GM19452 (cell line): ENCODE measurements around the gene AEN.

Experiments used
- ATAC-seq: cut with Tn5 transposase; IDR thresholded peaks from one replicate; pipeline ENCODE4 v1.9.1; 2021; ENCODE audit not compliant: unreplicated experiment

AEN gene

DNA sequence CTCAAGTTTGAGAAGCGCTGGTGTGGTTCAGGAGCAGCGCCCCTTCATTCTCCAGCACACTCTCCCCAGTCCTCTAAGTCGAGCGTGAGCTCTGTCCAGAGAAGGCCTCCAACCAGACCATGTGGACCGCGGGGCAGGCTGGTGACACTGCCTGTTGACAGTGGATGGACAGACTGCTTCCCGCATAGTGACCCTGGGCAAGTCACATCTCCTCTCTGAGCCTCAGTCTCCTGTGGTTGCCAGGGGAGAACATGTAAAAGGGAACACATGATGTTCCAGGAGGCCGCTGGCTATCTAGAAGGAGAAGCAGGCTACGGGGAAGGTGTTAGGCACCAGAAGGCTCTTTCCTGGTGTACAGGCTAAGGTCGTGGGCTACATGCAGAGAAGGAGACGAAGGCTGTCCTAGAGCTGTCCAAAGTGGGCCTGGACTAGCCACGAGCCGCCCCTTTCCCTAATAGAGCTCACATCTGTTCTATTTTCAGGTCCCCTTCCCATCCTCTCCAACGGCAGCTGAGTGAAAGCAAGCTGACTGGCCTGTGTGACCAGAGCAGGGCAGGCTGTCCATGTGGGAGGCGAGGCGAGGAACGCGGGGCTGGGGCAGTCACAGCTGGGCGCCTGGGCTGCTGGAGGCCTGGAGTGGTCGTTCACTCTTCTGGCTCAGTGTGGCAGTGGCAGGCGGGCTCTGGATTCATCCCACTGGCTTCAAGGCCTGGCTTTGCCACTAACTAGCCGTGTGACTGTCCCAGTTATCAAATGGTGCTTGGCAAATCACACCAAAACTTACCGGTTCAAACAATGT is 28.8 kb downstream of the AEN start:
- ATAC-seq: no peak

DNA sequence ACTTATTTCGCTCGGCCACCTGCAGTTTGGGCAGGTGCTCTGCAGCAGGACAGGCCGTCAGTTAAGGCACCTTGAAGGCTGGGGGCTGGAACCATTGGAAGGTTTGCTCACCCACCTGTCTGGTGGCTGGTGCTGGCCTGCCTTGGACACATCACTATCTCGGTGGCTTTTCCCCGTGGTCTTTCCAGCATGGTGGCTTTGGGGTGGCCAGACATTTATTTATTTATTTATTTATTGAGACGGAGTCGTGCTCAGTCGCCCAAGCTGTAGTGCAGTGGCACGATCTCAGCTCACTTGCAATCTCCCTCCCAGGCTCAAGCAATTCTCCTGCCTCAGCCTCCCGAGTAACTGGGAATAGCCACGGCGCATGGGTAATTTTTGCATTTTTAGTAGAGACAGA is 29.4 kb downstream of the AEN start:
- ATAC-seq: no peak

DNA sequence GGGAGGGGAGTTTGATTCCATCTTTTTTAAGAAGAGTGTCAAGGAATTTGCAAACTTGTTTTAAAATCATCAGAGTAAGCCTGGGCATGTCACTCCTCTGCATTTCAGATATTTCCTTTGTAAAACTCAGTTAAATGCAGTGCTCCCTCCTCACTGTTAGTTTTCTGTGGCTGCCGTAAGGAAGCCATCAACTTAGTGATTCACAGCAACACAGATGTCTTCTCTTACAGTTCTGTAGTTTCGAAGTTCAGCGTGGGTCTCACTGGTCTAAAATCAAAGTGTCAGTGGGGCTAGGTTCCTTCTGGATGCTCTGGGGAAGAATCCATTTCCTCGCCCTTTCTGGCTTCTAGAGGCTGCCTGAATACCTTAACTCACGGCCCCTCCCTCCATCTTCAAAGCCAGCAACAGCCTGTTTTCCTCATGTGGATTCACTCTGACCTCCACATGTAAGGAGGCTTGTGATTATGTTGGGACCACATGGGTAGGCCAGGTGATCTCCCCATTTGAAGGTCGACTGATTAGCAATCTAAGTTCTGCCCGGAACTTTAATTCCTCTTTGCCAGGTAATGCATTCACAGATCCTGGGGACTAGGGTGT is 30.1 kb downstream of the AEN start:
- ATAC-seq: no peak

DNA sequence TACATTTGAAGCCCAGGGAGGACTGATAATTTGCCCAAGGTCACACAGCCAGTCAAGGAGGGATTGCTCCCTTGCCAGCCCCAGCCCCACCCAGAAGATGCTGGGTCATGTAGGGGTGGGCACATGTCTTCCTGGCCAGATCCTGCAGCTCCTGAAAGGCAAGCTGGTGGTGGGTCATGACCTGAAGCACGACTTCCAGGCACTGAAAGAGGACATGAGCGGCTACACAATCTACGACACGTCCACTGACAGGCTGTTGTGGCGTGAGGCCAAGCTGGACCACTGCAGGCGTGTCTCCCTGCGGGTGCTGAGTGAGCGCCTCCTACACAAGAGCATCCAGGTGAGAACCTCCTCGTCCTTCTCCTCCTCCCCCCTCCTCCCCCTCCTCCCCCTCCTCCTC is 30.8 kb downstream of the AEN start:
- ATAC-seq: no peak

DNA sequence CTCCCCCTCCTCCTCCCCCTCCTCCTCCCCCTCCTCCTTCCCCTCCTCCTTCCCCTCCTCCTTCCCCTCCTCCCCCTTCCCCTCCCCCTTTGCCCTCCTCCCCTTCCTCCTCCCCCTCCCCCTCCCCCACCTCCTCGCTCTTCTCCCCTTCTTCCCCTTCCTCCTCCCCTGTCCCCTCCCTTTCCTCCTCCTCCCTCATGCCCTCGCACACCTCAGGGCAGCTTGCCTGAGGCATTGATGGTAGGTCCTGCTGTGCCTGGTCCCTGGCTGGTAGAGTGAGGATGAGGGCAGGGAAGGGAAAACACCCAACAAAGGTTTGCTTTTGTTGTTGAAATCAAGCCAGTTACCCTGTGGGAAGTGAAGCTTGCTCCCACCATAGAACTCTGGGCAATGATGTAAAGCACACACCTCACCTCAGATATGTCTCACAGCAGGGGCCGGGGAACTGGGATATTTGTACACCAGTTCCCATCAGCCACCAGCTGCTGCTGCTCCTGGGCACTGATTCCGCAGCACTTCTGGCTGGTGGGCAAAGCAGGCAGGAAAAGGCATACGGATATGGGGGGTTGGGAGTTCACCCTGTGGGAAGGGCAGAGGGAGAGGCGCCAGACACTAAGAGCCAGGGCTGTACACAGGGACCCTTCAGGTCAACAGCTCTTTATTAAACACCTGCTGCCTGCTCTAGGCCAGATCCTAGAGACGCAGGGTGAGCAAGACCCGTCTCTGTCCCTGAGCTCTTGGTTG is 31.5 kb downstream of the AEN start:
- ATAC-seq: no peak

DNA sequence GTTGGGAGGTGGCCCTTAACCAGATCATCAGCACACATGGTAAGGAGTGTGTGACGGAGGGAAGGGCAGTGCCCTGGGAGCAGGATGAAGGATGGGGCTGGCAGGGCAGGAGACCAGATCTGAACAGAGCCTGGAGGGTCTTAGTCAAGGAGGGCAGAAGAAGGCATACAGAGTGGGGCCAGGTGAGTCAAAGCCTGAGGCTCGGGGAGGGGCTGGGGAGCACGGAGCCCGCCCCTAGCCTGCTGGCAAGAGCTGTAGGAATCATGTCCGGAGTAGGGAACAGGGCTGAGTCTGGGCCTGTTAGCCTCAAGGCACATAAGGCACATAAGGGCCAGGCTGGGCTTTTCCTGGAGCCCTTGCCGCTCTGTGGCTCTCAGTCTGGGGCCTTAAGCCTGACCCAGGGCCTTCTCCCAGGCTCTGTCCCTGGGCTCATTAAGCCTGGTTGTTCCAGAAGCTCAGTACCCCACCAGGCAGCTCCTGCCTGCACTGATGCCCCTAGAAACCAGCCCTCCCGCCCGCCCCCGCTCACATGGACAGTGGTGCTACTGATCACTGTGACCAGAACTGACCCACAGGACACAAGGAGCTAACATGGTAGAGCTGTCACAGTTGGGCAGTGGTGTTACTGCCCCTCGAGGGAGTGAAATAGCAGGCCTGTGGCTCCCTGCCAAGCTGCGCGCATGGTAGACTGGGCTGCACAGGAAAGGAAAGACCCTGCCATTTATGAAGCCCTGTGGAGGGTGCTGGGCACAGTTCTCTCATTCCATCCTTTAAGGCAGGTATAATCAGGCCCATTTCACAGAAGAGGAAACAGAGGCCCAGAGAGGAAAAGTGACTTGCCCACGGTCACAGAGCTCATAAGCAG is 32.3 kb downstream of the AEN start:
- ATAC-seq: no peak

DNA sequence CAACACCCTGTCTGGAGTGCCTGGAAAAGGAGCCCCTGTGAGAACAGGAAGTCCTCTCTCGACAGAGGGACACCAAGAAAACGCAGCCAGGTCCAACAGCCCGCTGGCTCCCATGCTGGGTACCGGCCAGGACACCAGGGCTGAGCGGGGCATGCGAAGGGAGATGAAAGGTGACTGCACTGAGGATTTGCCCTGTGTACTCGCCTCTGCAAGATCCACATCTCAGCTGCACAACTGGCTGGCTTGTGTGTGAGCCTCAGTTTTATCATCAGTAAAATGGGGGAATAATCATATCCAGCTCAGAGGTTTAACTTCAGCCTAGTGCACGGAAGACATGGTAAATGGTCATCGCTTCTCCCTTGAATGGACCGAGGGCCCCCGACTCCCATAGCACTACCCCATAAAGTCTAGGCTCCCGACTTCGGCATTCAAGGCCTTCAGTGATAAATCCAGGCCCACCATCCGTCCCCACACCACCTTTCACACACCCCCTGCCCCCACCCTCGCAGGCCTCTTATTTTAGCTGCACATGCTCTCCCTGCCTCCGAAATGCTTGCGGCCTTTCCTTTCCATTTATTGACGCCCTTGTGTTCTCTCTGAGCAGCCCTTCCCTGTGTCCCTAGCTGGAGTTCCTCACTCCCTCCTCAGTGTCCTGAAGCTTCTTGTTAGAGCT is 33.4 kb downstream of the AEN start:
- no peak for ATAC-seq

DNA sequence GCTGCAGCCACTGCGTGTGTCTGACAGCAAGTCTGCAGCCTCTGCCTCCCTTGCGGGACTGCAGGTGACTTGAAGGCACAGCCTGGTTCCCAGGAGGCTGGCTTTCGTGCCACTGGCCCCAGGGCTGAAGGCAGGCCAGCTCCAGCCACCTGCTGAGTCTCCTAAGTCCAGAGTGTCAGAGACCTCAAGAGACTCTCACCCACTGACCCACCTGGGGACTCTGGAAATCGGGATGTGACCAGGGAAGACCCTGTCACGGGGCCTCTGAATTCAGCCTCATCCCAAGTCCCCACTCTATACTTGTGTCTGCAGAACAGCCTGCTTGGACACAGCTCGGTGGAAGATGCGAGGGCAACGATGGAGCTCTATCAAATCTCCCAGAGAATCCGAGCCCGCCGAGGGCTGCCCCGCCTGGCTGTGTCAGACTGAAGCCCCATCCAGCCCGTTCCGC is 34.0 kb downstream of the AEN start:
- no peak for ATAC-seq

DNA sequence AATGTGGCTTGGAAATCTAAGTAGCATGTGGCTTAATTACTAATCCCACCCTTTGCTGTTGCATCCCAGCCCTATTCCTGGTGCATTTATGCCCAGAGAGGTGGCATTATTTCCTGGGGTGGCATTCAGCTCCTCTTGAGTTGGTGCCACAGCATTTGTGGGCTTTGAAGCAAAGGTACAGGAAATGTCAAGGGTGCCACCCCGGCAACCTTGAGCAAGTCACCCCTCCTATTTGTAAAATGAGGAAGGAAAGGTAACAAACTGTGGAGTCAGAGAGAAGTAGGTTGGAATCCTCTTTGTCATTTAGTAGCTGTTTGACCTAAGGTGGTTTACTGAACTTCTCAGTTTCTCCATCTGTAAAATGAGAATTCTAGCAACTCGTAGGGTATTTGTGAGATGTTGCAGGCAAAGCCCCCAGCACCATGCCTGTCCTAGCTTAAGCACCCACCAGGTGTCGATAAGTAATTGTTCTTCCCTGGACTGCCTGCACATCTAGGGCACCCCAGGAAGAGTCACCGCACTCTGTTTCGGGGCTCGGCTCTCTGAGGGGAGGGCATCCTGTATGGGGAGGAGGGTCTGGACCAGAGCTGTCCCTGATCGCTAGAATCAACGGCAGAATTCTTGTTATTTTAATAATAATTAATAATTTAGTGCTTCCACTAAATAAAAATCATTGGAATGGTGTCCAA is 34.8 kb downstream of the AEN start:
- no peak for ATAC-seq

DNA sequence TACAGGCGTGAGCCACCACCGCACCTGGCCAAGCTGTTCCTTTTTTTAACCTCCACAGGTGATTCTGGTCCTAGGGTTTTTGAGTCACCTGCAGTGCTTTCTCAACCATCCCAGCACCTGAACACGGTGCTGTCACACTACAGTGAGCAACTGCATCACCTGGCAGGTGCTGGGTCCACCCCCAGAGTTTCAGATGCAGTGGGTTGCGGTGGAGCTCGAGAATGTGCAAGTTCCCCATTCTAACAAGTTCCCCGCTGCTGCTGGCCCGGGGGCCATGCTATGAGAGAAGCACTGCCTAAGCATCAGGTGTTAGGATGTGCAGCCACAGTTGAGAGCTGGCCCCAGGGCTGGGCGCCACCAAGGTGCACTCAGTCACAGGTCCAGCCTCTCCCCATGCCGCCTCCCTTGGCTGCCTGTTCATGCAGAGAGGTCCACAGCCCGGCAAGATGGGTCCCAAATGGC is 35.7 kb downstream of the AEN start:
- peak; percentile 93 for ATAC-seq

DNA sequence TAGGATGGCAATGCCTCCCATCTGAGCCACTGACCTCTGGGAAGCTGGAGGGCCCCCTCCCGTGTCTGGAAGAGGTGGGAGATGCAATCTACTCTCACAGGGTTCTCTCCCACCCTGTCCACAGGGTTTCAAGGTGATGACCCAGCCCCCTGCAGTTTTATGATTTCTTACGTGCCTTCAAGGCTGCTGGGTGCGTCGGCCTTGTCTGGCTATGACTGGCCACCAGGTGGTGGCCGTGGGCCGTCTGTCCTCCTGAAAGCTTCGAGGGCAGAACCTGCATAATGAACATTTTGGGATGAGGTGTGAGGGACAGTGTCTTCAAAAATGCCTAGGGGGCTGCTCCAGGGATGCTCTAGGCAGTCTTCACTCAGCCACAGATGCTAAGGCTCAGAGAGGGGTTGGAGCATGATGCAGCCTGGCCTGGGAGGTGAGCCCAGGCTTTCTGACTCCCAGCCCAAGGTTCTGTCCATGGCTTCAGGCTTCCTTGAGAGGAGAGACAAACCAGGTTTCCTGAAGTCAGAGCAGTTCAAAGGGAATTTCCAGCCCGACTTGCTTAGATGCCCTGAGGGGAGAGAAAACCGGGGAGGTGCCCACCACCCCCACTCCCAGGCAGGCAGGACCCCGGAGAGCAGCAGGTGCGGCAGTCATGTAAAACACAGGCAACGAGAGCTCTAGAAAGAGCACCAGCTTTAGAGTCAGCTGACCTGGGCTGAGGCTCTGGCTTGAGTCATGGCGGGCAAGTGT is 36.4 kb downstream of the AEN start:
- no peak for ATAC-seq

DNA sequence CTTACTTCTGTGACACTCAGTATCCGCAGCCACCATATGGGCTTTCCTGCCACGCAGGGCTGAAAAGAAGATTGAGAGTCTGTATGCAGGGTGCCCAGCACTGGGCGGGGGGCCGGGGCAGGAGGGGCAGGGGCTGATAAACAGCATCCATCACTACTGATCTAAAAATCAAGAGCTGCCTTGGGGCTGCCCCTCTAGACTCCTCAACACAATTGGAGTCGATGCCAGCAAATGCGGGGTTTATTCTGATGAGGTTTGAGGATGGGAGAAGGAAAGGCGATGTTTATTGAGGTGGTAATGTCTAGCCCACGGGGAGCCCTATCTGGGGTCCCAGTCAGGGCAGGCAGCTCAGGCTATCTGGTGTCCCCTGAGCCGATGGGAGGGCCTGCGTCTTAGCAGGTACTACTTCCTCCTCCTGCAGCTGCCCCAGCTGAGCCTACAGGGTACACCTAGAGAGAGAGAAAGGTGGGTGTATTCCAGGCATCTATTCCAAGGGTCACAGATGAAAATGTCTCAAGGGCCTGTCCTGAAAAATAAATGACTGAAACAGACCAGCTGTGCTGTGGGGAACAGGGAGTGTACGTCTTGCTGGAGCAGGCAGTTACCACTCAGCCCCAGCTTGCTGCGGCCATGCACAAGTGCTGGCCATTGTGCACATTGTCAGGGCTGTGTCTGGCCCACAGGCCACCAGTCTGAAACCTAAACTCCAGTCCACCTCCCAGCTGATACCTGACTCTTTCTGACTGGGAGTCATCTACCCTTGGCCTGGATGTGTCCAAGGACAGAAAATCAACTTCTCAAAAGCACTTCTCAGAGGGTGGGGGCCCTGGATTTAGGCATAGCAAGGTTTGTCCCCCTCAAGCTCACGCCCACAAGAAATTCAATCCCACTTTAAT is 37.2 kb downstream of the AEN start:
- ATAC-seq: no peak

DNA sequence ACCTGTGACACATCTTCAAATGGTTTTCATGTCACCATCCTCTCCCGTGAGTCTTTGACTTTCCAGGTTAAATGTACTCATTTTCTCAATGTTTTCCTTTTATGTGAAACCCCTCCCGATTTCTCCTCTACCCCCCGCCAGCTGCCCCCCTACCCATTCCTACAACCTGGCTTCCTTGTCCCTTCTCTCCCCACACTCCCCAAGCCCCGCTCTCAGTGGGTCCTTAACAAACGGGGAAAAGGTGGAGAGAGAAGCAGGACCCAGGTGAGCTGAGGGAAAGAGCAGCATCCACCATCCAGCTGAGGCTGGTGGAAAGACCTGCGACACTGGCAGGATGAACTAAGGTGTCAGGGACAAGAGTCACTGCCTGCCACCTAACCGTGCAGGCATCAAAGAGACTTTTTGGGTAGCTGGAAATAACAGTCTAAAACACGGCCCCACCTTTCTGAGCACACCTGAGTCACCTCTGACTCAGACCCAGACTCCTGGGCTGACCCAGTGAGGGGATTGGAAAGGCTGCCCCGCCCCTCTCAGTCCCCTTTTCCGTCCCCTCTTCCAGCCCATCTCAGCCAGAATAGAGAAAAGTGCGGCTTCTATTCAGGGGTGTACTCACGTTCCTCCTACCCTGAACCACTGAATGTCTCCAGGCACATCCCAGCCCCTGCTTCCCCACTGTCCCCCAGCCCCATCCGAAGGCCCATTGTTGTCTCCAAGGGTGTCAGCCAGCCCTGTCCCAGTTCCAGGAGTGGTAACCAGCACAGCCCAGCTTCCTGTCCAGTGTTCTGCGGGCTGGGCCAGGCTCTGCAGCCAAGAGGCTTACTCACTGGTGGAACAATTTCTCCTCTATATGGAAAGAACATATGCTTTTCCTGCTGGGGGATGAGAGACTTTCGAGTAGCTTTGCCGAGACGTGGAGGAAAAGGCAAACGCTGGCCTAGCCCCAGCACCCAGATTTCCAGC is 38.1 kb downstream of the AEN start:
- no peak for ATAC-seq

DNA sequence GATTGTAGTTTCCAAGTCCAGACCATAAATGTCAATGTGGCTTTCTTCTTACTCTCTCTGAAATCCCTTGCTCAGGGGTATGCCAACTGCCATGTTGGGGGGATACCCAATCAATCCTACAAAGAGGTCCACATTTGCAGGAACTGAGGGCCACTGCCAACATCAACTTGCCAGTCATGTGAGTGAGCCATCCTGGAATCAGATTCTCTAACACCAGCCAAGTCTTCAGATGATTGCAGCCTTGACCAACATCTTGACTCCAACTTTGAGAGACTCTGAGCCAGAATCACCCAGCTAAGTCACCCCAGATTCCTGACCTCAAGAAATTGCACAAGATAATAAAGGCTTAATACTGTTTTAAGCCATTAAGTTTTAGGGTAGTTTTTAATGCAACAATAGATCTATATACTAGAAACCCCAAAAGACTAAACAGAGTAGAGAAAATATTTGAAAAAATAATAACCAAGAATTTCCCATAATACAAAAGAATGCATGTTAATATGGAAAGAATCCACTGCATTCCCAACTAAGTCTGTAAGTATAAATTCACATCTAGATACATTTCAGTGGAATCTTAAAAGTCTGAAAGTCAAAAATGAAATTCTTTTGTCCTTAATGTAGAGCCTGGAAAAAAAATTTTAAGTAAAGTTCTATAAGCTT is 40.0 kb downstream of the AEN start:
- no peak for ATAC-seq

DNA sequence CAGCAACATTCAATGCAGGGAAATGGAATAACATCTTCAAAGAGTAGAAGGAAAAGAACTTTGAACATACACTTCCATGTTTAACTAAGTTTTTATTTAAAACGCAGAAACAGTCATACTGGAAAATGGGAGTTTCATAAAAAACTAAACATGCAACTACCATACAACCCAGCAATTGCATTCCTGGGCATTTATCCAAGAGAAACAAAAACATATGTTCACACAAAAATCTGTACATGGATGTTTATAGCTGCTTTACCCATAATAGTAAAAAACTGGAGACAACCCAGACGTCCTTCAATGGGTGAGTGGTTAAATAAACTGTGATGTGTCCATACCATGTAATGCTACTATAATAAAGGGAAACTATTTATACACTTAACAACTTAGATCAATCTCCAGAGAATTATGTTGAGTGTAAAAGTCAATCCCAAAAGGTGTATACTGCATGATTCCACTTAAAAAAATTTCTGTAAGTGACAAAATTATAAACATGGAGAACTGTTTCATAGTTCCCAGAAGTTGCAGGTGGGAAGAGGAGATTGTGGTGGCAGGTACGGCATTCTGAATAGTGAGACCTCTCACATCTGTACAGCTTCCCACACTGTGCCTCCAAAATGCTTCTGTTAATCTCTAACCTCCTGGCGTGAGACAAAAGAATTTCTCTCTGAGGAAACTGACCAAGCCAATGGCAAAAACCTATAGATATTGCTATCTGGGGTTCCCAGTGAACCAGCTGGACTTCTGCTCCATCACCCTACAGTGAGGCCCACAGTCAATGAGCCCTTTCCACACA is 40.8 kb downstream of the AEN start:
- no peak for ATAC-seq

DNA sequence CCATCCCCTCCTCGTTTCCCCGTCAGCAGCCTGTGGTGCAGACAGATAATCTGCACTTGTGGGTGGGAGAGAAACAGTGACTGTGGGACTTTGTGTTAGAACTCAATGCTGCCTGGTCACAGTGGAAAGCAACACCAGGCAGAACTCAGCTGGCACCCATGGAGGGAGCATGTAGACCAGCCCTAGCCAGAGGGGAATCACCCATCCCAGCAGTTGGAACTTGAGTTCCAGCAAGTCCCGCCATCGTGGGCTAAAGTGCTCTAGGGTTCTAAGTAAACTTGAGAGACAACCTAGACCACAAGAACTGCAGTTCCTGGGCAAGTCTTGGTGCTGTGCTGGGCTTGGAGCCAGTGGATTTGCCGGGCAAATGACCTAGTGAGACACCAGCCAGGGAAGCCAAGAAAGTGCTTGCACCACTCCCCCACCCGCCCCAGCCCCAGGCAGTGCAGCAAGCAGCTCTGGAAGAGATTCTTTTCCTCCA is 42.0 kb downstream of the AEN start:
- ATAC-seq: no peak
